SK-N-DZ (cell line): ENCODE measurements around the gene SLC7A5.
"Not testable (repeated sequence)": the region's sequence is repeated elsewhere in the genome, so short reads cannot be mapped to it uniquely, and the experiment has no call there.

Experiments
- DNase-seq: peaks from one replicate; pipeline ENCODE4 v3.0.0-alpha.2; 2015; ENCODE audit warnings: low spot score

The SLC7A5 gene

DNA sequence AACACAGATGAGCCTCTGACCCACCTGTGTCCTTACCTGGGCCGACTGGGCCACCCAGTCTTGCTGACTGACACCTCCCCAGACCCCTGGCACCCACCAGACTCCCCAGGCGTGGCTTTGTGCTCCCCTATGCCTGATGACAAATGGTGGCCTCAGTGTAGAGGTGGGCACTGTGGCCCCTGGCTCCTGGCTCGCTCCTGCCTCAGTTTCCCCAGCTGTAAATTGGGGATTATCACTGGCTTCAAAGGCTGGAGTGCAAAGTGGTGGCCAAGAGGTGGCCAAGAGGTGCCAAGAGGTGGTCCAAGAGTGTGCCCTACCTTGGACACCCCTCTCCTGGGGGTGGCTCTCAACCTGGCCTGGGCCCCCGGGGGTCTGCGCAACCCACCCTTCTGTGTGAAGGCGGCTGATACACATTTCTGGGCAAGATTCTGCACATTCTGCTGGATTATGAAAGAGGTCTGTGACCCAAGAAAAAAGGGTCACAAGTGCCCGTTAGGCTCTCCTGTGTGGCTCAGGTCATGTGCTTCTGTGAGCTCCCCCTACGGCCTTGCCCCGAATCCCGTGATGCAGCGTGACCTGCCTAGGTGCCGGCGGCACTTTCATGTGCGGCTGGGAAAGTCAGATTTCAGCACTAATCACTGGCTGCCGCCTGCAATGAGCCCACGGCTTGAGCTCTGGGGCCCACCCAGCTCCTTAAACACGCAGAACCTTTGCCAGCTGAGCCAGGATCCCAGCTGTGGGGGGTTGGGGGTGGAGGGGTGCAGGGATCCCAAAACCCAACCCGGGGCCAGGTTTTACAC is 7.8 kb downstream of the SLC7A5 start:
- DNase-seq: not testable (repeated sequence)

DNA sequence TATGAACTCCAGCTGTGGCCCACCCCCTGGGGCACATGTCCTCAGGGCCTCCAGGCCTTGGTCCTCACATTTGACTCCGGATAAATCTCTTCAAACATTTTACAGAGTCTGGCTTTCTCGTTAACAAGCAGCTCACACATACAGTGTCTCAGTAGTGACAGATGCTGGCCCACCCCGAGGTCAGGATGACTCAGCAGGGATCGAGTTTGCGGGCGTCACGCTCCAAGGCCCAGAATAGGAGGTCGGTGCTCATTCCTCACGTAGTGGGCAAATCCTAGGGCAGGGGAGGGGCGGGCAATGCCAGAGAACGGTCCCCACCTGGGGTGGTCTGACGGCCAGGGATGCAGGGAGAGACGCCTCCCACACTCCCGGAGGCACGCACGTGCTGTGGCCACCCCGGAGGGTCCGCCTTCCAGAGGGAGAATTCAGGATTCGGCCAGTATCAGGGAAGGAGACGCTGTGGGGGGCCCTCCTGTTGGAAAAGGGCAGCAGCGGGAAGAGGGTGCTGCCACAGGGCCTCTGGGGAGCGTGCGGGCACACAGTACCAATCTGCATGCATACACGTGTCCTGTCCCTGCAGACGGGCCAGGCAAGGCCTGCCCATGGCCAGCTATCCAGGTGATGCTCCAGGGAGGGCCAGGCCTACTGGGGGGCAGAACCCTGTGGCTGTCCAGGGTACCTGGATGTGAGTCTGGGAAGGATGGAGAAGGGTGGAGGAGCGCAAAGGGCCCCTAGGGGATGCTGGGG is 8.6 kb downstream of the SLC7A5 start:
- DNase-seq: no peak

DNA sequence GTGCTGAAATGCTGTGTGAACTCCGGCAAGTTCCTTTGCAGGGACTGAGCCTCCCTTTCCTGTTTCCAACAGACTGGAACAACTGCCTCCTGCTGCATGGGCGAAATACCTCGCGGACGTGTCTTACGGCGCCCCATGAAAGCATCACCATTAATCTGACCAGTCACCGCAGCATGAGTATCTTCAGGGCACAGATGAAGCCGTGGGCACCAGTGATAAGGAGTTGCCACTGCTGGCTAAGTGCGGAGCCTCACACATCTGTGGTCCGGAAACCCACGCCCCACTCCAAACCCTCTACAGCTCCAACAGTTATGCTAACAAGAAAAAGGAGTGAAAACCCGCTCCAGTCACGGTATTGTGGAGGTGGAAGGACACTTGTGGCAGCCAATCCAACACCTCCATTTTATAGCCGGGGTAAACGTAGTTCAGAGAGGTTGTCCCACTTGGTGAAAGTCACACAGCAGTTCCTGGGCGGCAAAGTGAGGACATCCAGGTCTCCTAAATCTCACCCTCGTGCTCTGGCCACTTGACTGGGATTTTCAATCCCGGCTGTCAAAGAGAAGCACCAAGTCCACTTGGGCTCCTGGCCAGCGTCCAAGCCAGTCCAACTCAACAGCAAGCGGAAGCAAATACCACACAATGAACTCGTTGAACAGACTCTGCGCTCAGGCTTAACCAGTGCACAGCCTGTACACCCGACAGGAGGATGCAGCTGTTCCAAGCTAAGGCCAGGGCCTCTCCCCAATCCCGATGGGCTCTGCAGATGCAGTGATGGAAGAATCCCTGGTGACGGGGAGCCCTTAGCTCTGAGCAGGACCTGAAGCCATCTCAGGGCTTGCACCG is 10.9 kb downstream of the SLC7A5 start:
- not testable (repeated sequence) for DNase-seq

DNA sequence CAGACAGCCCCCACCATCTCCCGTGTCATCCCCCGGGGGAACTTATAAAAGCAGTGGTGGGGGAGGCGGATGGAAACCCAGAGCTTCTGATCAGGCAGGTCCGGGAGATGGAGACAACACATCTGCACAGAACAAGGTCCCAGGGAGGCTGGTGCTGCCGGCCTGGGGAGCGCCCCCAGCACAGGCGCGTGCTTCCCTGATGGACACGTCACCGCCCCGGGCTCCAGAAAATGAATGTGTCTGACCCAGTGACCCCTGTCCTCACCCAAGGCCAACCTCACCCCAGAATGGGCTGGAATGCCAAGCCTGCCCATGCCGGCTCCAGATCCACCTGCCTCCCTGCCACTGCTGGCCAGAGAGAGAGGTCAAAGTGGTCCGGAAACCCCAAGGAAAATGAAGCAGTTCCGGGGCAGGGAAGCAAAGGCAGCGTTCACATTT is 12.5 kb downstream of the SLC7A5 start:
- no peak for DNase-seq

DNA sequence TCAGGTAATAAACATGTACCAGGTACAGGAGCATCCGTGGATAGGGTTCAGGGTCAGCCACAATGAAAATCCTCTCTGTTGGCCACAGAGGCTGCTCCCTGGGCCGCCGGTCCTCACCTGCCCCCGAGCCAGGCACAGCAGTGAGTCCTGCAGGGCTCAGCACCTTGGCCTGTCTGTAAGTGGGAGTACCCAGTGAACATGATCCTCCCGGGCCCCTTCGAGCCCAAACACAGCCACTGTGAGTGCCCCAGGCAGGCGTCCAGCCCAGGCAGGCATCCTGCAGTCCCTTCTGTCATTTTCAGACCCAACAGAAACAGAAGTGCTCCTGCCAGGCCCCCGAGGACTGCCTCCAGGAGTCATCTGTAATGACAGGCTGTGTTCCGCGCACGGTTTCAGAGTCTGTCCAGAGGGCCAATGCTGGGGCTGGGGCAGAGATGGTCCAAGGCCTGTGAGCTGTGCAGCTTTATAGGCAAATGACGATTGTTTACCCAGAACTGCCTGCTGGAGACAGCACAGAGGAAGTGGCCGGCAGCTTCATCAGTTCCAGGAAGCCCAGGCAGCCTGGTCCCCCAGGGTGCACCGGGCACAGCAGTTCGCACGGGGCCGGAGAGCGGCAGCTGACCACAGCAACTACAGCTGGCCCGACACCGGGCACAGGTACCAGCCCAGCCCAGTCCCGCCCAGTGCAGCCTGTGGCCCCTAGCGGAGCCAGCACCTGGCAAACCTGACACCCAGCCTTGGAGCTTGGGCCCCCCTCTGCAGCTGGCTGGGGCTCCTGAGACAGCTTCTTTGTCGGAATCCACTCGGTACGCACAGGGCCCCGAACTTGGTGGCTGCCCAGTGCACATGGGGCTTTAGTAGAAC is 13.2 kb downstream of the SLC7A5 start:
- DNase-seq: no peak

DNA sequence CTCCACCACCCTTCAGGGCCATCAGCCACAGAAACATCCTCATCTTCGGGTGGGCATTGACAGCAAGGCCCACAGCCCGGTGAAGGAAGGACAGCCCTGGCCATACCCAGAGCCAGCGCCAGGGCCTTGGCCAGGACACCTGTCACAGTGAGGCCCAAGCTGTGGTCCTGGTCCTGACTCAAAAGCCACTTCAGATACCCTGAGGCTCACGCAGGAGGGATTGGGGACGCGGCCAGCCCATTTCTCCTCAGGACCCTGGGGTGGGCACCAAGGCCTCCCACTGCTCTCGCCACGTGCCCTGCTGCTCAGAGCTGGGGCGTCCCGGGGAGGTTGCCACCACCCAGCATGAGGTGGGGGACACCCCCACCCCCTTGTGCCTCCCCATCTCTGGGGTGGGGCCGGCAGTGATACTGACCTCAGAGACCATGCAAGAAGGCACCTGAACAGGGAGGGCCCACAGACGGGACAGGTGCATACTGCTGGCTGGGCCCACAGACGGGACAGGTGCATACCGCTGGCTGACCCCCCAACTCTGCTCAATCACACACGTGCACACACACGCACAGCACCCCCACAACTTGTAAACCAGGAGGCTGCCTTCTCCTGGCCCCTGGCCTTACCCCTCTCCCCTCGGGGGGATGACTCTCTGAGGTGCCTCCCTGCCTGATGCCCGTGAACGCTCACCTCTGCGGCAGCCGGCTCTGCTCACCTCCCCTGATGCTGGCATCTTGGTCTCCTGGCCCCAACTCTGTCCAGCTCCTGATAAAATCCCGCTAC is 14.2 kb downstream of the SLC7A5 start:
- DNase-seq: no peak

DNA sequence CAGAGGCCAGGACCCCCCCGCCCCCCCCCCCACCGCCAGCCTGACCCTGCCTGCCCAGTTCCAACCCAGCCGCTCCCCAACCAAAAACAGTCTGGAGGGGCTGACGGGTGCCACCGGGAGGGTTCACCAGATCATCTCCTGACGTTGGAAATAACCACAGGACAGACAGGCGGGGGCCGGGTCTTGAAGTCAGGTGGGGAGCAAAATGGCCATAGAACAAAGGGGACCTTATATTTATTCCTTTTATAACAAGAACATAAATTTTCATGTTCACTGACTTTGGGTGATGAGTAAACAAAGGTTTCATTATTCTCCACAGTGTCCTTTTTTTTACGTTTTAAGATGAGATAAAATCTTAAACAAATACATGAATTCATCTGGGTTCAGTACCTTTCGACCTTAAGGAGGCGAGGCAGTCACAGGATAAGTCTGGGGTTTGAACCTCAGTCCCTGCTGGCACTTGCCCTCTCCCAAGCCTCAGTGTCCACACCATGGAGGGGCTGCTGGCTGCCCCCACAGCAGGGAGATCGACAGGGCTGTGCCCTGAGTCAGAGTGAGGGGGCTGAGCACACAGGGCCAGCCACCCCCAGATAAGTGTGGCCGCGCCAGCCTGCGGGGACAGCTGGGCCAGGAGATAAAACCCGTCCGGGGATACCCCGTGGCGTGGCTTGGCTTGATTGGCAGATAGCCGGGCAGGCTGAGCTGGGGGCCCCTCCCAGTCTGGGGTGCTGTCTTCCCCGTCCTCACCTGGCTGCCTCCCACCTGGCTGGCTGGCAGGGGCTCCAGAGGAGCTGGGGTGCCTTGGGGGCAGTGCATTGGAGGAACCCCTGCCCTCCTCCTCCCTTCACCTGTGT is 15.0 kb downstream of the SLC7A5 start:
- no peak for DNase-seq

DNA sequence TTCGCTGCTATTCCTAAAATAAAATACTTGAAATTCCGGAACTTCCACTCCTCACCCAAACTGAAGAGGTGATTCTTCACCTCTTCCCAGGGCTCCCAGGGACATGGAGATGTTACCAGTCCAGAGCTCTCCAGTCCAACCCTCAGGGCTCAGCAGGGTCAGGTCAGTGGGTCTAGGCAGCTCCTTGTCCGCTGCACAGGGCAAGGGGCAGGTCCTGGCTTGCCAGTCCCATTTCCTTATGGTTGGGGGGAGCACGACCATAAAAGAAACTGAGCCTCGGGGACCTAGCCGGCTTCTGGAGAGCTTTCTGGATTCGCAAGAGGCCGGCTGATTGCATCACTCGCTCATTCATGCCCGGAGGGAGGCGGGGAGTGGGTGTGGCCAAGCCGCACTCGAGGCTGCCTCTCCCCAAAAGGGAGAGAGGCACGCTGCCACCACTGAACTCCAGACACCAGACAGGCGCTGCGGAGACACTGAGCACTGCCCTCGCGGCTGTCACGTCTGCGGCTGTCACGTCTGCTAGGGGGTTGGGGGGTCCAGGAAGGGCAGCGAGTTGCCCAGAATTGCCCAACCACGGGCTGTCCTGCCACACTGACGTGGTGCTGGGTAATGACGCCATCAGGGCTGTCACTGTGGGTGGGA is 15.8 kb downstream of the SLC7A5 start:
- DNase-seq: peak; percentile 85

DNA sequence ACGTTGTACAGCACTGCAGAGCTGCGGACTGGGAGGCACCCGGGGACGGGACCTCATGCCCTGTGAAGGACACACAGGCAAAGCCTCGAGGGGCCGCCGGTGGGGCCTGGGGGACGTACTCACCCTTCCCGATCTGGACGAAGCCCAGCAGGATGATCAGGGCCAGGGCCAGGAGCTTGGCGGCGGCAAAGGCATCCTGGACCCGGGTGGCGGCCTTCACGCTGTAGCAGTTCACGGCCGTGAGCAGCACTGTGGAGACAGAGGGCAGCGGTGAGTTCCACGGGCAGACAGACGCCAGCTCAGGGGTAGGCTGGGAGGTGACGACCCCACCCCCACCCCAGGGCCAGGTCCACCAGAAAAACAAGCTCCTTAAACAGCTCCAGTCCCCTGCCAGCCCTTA is 17.7 kb downstream of the SLC7A5 start:
- DNase-seq: no peak

DNA sequence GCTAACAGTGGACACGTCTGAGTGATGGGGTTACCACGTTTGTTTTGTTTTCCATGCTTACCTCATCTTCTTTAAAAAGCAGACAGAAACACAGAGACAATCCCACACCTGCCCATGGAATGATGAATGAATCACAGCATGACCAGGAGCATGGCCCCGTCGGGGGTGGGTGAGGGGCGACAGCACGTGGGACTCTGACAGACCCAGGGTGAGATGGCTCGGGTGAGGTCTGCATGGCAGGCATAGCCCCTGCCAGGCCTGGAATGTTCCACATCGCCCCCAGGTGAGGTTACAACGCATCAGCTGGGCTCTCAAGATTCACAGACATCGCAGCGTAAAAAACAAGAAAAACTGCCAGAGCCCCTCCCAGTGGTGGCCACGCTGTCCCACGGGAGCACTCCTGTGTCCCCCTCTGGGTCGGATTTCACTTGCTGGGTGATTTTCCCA is 18.1 kb downstream of the SLC7A5 start:
- no peak for DNase-seq

DNA sequence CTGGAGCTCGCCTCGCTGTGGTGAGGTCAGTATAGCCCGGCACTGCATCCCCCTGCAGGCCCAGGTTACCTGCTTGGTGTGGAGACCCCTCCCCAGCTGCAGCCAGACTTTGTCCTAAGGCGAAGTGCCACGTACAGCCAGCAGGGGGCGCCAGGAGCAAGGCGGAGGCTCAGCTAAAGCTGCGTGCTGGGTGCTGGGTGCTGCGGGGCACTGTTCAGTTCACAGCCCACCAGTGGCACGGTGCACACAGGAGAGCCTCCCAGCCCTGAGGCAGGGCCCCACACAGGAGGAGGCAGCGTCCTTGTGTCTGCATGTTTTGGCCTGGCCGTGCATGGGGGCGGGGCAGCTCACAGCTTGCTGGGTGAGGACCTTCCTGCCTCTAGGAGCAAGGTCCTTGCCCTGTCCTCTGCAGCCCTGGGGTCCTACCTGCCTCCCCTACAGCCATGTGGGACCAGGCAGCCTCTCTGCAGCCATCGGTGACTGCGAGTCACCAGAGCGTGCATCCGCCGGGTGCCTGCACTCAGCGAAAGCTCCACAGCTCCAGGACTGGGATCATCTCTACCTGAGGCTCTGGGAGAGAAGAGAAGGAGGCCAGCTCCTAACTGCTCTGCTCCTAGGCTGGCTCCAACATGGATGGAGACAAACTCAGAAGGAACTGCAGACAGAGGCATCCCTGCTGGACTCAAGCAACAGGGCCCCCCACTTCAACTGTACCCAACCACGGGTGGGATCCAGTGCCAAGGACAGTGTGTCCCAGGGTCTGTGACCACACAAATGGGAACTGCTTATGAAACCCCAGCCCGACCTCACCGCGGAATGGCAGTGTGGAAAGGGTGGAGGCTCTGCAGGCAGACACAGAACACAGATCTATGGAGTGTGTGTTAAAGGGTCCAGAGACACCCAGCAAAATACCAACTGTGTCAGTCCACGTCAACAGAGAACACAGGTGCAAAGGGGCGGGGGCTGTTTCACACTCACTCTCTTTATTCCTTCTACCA is 19.0 kb downstream of the SLC7A5 start:
- DNase-seq: peak; percentile 71

DNA sequence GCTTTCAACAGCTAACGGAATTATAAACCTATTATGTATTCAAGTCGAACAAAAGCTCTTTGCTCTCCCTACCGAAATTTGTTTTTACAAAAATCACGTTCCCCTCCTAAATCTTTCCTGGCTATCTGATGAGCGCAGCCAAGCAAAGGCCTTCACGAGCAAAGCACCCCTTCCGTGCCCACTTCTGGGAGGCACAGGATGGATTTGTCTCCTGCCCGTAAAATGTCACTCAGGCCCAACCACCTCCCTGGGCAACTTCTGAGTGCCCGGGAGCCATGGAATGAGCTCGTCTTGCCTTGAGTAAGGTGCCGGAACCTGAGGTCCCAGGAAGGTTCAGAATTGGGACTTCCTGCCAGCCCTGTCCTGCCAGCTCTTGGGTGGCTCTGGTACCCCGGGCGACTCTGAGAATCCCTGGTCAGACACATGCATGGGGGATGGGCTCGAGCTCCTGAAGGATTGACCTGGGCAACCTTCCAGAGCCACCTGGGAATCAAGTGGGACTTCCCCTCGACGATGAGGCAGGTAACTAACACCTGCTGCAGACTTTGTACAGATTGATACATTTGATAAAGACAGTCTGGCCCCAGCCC is 19.8 kb downstream of the SLC7A5 start:
- no peak for DNase-seq

DNA sequence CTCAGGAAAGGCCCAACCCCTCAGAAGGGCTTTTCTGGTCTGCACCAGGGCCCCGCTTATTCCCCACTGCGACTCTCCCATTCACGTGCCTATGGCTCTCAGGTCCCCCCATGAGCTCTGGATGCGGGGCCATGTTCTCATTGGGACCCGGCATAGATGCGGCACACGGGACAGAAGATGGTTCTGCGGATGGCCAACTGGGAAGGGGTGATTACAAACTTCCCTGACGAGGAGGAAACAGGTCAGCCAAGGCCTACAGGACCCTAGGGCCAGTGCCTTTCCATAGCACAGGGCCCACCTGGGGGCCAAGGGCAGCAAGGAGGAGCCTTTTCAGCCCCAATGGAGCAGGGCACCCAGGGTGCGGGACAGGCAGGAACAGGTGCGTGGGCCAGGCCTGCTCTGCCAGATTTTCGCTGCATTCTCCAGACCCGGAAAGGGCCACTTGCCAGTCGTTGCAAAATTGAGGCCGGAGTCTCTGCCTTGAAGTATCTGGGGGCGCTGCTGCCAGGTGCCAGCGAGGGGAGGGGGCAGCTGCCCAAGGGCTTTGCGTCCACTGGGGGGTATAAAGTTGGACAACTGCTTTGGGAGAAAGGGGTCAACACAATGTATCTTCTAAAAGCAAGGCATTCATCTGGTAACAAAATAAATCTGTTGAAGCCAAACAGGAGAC is 20.5 kb downstream of the SLC7A5 start:
- DNase-seq: no peak

DNA sequence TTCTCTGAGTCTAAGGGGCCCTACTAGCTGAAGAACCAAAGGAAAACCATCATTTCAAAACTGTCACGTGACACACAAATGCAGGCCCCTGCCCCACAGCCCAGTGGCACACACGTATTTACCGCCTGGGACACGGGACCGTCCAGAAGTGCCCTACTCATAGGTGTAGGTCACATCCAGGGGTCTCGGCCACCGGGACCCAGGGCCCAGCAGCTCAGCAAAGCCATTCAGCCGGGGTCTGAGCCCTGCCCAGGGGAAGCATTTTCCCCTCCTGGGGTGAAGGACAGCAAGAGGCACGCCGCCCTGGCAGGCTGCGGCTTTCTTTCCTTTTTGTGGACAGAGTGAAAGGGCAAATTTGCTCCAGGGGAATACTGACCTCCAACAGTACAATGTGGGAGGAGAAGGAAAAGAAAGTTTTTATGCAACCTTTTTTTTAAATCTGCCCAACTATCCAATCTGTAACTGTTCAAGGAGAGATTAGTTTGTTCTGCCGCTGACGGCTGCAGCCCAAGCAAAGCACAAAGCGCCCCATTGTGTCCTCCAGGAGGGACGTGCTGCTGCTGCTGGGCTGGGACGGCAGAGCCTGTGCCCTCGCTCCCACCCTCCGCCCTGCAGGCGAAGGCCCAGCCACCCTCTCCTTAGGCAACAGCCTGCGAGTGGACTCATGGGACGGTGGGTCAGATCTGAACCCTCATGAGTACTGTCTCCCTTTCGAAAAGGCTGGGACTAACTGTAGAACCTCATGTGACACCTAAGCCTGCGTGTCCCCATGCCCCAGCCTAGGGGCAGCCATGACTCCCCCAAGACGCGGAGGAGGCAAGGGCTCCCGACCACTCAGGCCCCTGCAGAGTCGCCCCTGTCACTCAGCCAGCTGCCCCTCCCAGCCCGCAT is 21.3 kb downstream of the SLC7A5 start:
- DNase-seq: no peak

DNA sequence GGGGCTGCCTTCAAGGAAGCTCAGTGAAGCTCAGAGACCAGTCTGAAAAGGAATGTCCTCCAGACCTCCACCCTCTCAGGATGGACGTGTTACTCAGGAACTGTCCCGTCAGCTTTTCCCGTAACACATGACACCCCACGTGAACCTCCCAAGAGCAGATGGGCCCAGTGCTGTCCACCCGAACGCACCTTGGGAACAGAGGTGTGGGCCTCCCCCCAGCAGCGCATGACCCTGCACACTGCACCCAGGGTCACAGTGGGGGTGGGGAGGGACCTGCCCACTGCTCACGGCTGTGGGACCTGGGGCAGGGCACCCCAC is 21.9 kb downstream of the SLC7A5 start:
- no peak for DNase-seq
